Thymus (tissue), 11 donors: Measurements from ENCODE around the gene CD52. TPM values are rescaled to one million over a fixed set of nuclear protein-coding genes. Genes with fewer than 3 reads are reported as not detected.

Experiments used
- DNase-seq, 9 donors: peaks; one replicate each; pipeline ENCODE4 v3.0.0-alpha.2; 2013; ENCODE audit warnings: low spot score in 9 of 9, low read depth in 6 of 9, missing footprints in 1 of 9
- H3K27ac ChIP-seq, 2 donors: one replicate each; pipeline ENCODE4 v1.5.1; 2013; ENCODE audit warnings: control low read depth in 1 of 2, low read depth in 1 of 2, low read length in 1 of 2, mild to moderate bottlenecking in 1 of 2, moderate library complexity in 1 of 2
- H3K27me3 ChIP-seq, 2 donors: one replicate each; pipeline ENCODE4 v1.5.1; 2013; ENCODE audit warnings: low read length in 1 of 2; ENCODE audit not compliant: control insufficient read depth in 2 of 2, insufficient read depth in 1 of 2
- H3K36me3 ChIP-seq, 2 donors: one replicate each; pipeline ENCODE4 v1.5.1; 2013; ENCODE audit warnings: low read length in 1 of 2, mild to moderate bottlenecking in 1 of 2, moderate library complexity in 1 of 2; ENCODE audit not compliant: control insufficient read depth in 2 of 2, insufficient read depth in 2 of 2
- H3K4me1 ChIP-seq, 2 donors: one replicate each; pipeline ENCODE4 v1.5.1; 2013; ENCODE audit warnings: low read length in 2 of 2; ENCODE audit not compliant: control insufficient read depth in 2 of 2, insufficient read depth in 2 of 2
- H3K4me3 ChIP-seq, 2 donors: one replicate each; pipeline ENCODE4 v1.5.1; 2013; ENCODE audit warnings: low read length in 2 of 2, control low read depth in 1 of 2, mild to moderate bottlenecking in 1 of 2
- H3K9me3 ChIP-seq, 2 donors: one replicate each; pipeline ENCODE4 v1.5.1; 2013; ENCODE audit warnings: low read length in 1 of 2, mild to moderate bottlenecking in 1 of 2; ENCODE audit not compliant: control insufficient read depth in 2 of 2, insufficient read depth in 1 of 2
- WGBS: extraction: QIAGEN DNeasy Blood & Tissue Kit; methylation state at CpG from one replicate; pipeline ENCODE4 v1.1.7; 2013; 5-methylcytosine and 5-hydroxymethylcytosine counted together
- polyA plus RNA-seq: library from polyadenylated mRNA; stranded (reverse); fragments of 200-250 nt; gene quantifications from one replicate; pipeline ENCODE4 v1.2.3, GENCODE V29; 2013
- total RNA-seq: library from RNA; stranded (reverse); fragments of 120-200 nt; gene quantifications from one replicate; pipeline ENCODE4 v1.2.4, GENCODE V29; 2013
- donor health status: healthy.

CD52 gene
- total and polyA plus RNA-seq, 2 donors, result 1,020 to 1,113 TPM

DNA sequence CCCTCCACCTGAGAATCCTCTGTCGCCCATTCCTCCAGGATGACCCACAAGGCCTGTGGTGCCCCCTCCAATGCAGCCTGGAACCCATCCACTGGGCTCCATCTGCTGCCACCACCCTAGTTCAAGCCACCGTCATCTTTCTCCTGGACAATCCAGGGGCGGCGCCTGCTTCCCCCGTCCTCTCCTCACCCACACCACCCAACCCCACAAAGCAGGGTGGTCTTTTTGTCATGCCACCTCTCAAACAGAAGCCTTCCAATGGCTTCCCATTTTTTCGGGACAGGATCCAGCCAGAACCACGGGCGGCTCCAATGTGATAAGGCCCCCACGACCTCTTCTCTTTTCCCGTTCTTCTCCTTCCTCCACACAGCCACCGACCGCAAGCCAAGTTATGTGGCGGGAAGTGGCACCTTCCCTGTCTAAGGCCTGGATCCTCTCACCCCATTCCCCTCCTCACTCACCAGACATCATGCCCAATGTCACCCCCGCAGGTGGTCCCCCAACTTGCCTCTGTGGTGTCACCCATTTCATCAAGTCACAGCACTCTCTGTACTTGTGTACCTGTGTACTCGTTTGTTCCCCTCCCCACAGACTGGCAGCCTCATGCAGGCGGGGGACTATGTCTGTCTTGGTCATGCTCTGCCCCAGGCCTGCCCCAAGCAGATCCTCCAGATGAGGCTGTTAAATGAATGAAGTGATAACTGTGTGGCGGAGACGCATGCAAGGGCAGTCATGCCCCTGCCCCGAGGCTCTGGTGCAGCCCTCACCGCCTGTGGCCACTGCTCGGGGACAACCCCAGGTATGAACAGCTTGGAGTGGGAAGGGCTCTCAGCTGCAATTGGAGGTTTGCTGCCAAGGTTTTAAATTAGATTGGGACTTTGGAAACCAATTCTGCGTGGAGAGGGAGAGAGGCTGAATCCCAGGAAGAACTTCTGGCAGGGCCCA lies 22.3 kb upstream of the CD52 start:
- H3K4me1 ChIP-seq, result peaks cover 18 to 39% of the 10 kb centered on the region in 2 donors
- peaks cover 16 to 40% of the 10 kb centered on the region in 2 donors for H3K36me3 ChIP-seq
- WGBS, result 93% methylated on average over 22 of the region's 22 CpGs
- no peaks in the 10 kb centered on the region for H3K27me3 ChIP-seq
- peaks cover 0 to 13% of the 10 kb centered on the region in 2 donors for H3K9me3 ChIP-seq
- H3K27ac ChIP-seq, result no peak overlapping the region
- no peak overlapping the region for H3K4me3 ChIP-seq
- no peak for DNase-seq

DNA sequence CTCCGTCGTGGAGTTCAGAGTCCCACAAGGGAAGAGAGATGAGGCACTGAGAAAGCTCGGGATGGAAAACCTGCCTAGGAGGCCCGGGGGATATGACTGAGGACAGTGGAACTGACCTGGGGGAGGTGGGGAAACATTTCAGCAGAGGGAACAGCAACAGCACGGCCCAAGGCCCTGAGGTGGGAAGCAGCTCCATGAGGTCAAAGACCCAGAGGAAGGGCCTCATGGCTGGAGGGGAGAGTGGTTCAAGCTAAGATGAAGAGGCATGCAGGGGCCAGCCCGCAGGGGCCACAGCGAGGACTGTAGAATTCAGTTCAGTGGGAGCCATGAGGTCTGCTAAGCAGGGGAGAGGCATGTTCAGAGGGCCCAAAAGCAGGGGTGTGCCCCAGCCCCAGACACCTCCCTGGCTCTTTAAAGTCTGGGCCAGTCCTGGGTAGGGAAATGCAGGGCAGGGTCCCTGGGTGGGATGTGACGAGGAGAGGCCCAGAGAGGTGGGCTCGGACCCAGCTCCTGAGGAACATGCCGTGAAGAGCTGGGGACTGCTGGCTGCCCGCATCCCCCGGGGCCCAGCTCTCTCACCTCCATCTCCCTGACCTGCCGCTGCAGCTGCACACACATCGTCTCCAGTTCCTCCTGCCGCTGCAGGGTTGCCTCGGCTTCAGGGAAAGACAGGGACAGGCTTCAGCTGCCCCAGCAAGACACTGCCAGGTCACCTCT lies 21.3 kb upstream of the CD52 start:
- no peak for DNase-seq
- Histone ChIP-seq H3K4me3 (no peak overlapping the region), H3K4me1 (peaks cover 8 to 31% of the 10 kb centered on the region in 2 donors), H3K9me3 (peaks cover 0 to 7% of the 10 kb centered on the region in 2 donors), H3K27ac (no peak overlapping the region), H3K27me3 (no peaks in the 10 kb centered on the region), H3K36me3 (peaks cover 19 to 42% of the 10 kb centered on the region in 2 donors)
- 91% methylated on average over 16 of the region's 16 CpGs for WGBS

DNA sequence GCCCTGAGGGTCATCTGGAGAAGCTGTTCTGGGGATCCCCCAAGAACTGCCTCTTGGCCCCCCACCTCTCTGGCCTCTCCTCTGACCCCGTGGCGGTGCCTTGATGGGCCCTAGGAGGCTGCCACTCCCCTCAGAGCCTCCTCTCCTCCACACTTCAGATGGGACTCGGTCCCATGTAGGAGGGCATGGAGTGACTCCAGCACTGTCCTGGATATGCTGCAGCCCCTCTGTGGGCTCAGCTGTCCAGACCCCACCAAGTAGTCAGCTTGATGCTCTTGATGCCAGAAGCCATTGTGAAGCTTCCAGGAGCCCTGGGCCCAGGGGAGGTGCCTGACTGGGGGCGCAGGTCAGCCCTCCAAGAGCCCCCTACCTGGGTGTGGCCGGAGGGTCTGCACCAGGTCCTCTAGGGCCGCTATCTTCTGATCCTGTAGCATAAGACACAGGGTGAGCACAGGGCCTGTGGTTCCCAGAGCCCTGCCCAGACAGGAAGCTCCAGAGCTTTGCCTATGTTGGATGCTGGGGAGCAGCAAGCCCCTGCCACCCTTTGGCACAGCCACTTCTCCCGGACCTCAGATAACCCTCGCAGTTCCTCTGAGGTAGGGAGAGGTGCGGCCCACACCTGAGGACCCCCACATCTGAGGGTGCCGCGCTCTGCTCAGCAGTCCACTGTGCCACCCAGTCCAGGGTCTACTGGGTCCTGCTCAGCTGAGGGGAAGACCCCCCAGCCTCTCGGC lies 20.5 kb upstream of the CD52 start:
- H3K27me3 ChIP-seq, result no peaks in the 10 kb centered on the region
- no peak overlapping the region for H3K4me3 ChIP-seq
- peaks cover under 1 to 27% of the 10 kb centered on the region in 2 donors for H3K4me1 ChIP-seq
- 97% methylated on average over 12 of the region's 12 CpGs for WGBS
- peaks cover 19 to 39% of the 10 kb centered on the region in 2 donors for H3K36me3 ChIP-seq
- no peaks in the 10 kb centered on the region for H3K9me3 ChIP-seq
- no peak overlapping the region for H3K27ac ChIP-seq
- DNase-seq, result no peak

DNA sequence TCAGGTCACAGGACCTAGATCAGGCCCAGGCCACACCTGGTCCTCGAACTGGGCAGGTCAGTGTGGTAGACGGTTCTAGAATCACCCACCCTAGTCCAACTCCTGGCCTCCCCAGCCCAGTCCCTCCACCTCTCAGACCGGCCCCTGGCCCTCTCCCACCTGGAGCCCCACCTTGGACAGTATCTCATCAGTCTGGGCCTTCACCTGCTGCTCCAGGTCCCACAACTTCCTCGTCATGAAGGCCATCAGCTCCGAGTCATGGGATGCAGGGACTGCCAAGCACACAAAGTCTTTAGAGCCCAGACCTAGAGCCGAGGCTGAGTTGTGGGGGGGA lies 20.0 kb upstream of the CD52 start:
- Histone ChIP-seq H3K9me3 (no peaks in the 10 kb centered on the region), H3K27ac (no peak overlapping the region), H3K36me3 (peaks cover 19 to 39% of the 10 kb centered on the region in 2 donors), H3K27me3 (no peaks in the 10 kb centered on the region), H3K4me1 (peaks cover 0 to 28% of the 10 kb centered on the region in 2 donors), H3K4me3 (no peak overlapping the region)
- no peak for DNase-seq
- WGBS, result 82% methylated on average over 6 of the region's 6 CpGs

DNA sequence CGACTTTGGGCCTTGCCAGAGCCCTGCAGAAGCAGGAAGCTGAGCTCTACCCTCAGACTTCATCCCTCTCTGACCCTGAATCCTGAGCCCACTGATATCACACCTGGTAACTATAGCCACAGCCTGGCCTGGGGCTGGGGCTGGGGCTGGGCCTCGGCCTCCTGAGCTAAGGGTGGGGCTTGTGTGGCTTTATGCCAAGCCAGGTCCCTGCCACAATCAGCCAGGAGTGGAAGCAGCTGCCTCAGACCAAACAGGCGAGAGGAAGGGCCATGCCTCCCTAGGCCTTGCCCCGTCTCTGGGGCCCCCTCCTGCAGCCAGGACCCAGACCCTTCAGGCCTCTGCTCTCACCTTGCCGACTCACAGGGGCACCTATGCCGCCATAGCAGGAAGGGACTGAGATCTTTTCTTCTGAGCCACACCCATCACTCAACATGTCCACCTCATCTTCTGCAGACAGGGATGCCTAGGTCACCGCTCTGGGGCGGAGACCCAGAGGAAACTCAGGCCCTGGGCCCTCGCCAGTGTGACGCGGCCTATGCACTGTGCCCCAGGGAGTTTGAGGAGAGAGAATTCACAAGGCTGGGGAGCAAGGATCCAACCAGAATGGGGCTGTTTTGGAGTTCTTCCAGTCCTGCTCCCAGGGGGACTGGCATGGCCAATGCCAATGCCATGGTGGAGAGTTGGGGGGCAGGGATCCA lies 17.0 kb upstream of the CD52 start:
- H3K27ac ChIP-seq, result no peak overlapping the region
- DNase-seq, result no peak
- 96% methylated on average over 11 of the region's 11 CpGs for WGBS

DNA sequence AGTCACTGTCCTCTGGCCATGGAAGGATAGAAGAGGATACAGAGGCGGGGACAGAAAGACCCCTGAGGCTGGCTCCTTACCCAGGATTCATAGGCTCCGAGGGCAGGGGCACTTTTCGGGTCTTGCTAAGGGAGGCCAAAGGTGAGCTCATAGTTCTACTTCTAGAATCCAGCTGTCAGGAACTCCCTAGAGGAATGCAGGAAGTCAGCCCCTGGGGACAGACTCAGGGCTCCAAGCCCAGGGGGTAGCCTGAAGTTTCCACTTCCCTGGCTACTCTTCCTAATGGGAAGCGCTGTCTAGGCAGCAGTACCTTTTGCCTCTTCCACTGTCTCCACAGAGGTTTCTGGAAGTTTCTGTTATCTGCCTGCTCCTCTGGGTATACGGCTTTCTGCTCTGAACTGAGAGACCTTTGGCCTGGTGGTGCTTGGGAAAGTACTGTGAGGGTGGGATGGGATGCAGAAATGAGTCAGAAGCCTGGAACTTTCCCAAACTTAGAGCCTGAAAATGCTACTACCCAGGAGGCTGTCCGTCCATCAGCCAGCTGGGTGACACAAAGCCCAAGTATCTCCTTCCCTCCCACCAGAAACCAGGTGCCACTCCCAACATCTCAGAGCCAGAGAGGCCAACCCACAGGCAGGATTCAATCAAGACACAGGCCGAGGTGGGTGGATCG lies 14.9 kb upstream of the CD52 start:
- Histone ChIP-seq H3K27ac (peak overlapping the region in 1 of 2 donors; percentile 11), H3K4me3 (no peak overlapping the region), H3K27me3 (no peaks in the 10 kb centered on the region), H3K4me1 (peaks cover 14 to 62% of the 10 kb centered on the region in 2 donors), H3K9me3 (no peaks in the 10 kb centered on the region), H3K36me3 (peaks cover 3 to 7% of the 10 kb centered on the region in 2 donors)
- DNase-seq, result no peak
- WGBS, result 83% methylated on average over 8 of the region's 8 CpGs

More for the DNA sequence above, 17.0 kb upstream of the CD52 start:
- no peak overlapping the region for H3K4me3 ChIP-seq
- peaks cover 2 to 45% of the 10 kb centered on the region in 2 donors for H3K4me1 ChIP-seq
- no peaks in the 10 kb centered on the region for H3K27me3 ChIP-seq
- peaks cover 14 to 25% of the 10 kb centered on the region in 2 donors for H3K36me3 ChIP-seq
- H3K9me3 ChIP-seq, result no peaks in the 10 kb centered on the region

DNA sequence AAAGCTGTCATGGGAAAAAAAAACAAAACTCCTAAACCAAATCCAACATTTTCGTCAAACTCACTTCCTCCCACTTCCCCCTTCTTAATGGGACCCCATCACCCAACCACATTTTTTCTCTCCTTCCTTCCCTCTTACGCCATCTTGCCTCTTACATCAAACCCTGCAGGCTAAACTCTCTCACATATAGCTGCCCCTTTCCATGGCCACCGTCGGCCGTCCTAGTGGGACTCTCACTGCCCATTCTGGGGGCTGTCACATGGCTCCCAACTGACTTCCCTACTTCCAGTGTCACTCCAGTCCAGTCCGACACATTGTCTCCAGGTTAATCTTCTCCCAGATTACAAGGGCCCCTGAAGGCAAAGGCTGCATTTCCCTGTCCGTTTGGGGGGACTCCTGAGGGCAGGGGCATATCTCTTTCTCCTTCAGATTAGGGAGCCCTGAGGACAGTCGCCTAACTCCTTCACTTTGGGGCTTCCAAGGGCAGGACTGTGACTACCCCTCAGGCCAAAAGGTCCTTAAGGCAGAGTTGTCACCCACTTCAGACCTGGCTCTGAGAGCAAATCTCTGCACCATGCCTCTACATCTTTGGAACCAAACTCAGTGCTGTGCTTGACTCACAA lies 12.0 kb upstream of the CD52 start:
- Histone ChIP-seq H3K4me1 (peaks cover 24 to 73% of the 10 kb centered on the region in 2 donors), H3K9me3 (no peaks in the 10 kb centered on the region), H3K36me3 (peaks cover 3 to 7% of the 10 kb centered on the region in 2 donors), H3K27me3 (no peaks in the 10 kb centered on the region), H3K4me3 (peak overlapping the region; percentile 58 to 73), H3K27ac (peak overlapping the region; percentile 71 to 99)
- WGBS, result 23% methylated on average over 8 of the region's 8 CpGs
- no peak for DNase-seq
